Ovary (tissue), 9 donors: ENCODE measurements around the gene NENF. TPM values are rescaled to one million over a fixed set of nuclear protein-coding genes. Genes with fewer than 3 reads are reported as not detected.

Source experiments
- DNase-seq, 5 donors: peaks; one replicate each; pipeline ENCODE4 v3.0.0-alpha.2; 2019 to 2020
- H3K27ac ChIP-seq, 2 donors: fragments of 200-600 bp; one replicate each; pipeline versions ENCODE4 v1.5.1 to v1.8.0; 2019 to 2022
- H3K27me3 ChIP-seq: fragments of 200-600 bp; one replicate; pipeline ENCODE4 v1.8.0; 2022
- H3K36me3 ChIP-seq: fragments of 200-600 bp; sonication (generic); one replicate; pipeline ENCODE4 v1.5.1; 2019
- H3K4me1 ChIP-seq: one replicate; pipeline ENCODE4 v1.8.1; 2013; ENCODE audit warnings: mild to moderate bottlenecking, moderate library complexity; ENCODE audit not compliant: insufficient read depth
- H3K4me3 ChIP-seq: fragments of 200-600 bp; sonication (generic); one replicate; pipeline ENCODE4 v1.5.1; 2017
- H3K9me3 ChIP-seq, 2 donors: fragments of 200-600 bp in 1 of 2; sonication (generic) in 1 of 2; one replicate each; pipeline versions ENCODE4 v1.5.1 to v1.8.1; 2013 to 2019; ENCODE audit warnings: mild to moderate bottlenecking in 1 of 2, moderate library complexity in 1 of 2
- CTCF ChIP-seq, 3 donors: fragments of 450-650 bp in 2 of 3; fragments of 200-600 bp in 1 of 3; IDR thresholded peaks; one replicate each; pipeline versions ENCODE4 v1.5.1 to v1.8.0; 2016 to 2022; ENCODE audit warnings: antibody characterized with exemption in 3 of 3, mild to moderate bottlenecking in 1 of 3
- EP300 ChIP-seq: sonication (generic); formaldehyde crosslinking; IDR thresholded peaks from one replicate; pipeline ENCODE4 v1.6.1; 2017; ENCODE audit warnings: antibody characterized with exemption
- POLR2A ChIP-seq: fragments of 450-650 bp; IDR thresholded peaks from one replicate; pipeline ENCODE4 v1.6.1; 2017; ENCODE audit warnings: antibody characterized with exemption, mild to moderate bottlenecking, moderate library complexity
- WGBS, 3 donors: extraction: QIAGEN DNeasy Blood & Tissue Kit in 1 of 3; methylation state at CpG; one replicate each; pipeline versions ENCODE4 v1.1.5 to v1.1.7; 2013 to 2017; 5-methylcytosine and 5-hydroxymethylcytosine counted together
- intact Hi-C, 4 donors: fragments of 100-400 bp; cut with DNase I; formaldehyde crosslinking; loops; one replicate each; pipeline versions ENCODE4 v1.11.0 to v1.15.1; 2022 to 2023
- polyA plus RNA-seq, 2 donors: library from polyadenylated mRNA; stranded (reverse); fragments of 200-250 nt in 1 of 2; fragments of 350-450 nt in 1 of 2; fragmentation: Illumina TruSeq in 1 of 2; extraction: RNeasy Lipid Tissue Mini Kit (QIAGEN cat#74804) in 1 of 2; gene quantifications; one replicate each; pipeline ENCODE4 v1.2.3, GENCODE V29; 2013 to 2014
- total RNA-seq, 7 donors: library from RNA; depleted of rRNA in 2 of 7; stranded (reverse); fragments of >200 nt in 2 of 7; fragmentation: NEBNext Ultra II Directional in 3 of 7; extraction: Animal tissue kit (Norgen Biotek cat#: 25700) in 3 of 7; gene quantifications; one replicate each; pipeline versions ENCODE4 v1.1.0 to v1.2.4, GENCODE V29; 2016 to 2023
- donor health status: DM: no; HTN: no; CAD: no; lungs with moderate emphysema.
- donor health status: DM: no; HTN: no; CAD: no.
- donor health status: Bipolar disorder and iron deficiency.
- donor health status: DM: yes; HTN: yes; CAD: no.
- donor health status: DM: no; HTN: no; CAD: no.
- donor health status: DM: yes; HTN: yes; CAD: no.

Gene NENF
- total and polyA plus RNA-seq, 9 donors, result 84.7 to 192 (median 102) TPM

GRCh38 chr1:212453156-212453857 is 20.6 kb downstream of the NENF start:
- Histone ChIP-seq H3K4me3 (no peak overlapping the region), H3K36me3 (no peaks in the 10 kb centered on the region), H3K27ac (peak overlapping the region in 1 of 2 donors; percentile 64), H3K27me3 (no peaks in the 10 kb centered on the region), H3K4me1 (peaks cover 8% of the 10 kb centered on the region), H3K9me3 (no peaks in the 10 kb centered on the region)
- no peak for DNase-seq
- TF ChIP-seq POLR2A (no peak), CTCF (IDR thresholded peaks at IDR 0.05) (no peak), EP300 (no peak)
- intact Hi-C loops, result loop anchor here in 2 of 4 donors (5.0 to 10.0 kb wide), 2 partner anchors 169 to 776 kb away; partner anchors contain the start of genes PPP2R5A (in 2 of the 2) and NEK2 (in 1 of the 2)
- 60 to 67% (median 64%) methylated on average over 12 of the region's 12 CpGs for WGBS, 3 donors

DNA sequence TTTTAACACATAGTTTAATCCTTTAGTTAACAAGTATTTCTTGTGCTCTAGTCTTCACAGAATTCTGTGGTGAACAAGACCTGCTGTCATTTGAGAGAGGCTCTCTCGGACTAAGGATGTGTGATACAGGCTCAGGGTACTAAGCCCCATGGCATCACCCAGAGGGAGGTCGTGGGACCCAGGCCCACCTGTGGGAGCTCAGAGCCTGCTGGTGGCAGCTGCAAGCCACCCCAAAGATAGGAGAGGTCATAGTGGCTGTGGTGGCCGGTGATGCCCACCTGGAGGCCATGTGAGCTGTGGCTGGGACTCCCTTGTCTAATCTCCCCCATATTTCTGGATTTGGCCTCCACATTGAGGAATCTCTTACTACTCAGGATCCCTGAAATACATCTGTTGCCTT is 22.0 kb downstream of the NENF start:
- intact Hi-C loops, result loop anchor here in 3 of 4 donors (5.0 to 10.0 kb wide), 4 partner anchors 170 to 777 kb away; partner anchors contain the start of genes PPP2R5A (in 2 of the 3) and NEK2 (in 1 of the 3)
- Histone ChIP-seq H3K4me3 (no peak overlapping the region), H3K36me3 (no peaks in the 10 kb centered on the region), H3K9me3 (no peaks in the 10 kb centered on the region), H3K27me3 (no peaks in the 10 kb centered on the region), H3K27ac (no peak overlapping the region), H3K4me1 (peaks cover 8% of the 10 kb centered on the region)
- 81 to 89% (median 88%) methylated on average over 3 of the region's 3 CpGs for WGBS, 3 donors
- no peak for DNase-seq
- no peak for TF ChIP-seq EP300
- no peak for TF ChIP-seq CTCF (IDR thresholded peaks at IDR 0.05)
- no peak for TF ChIP-seq POLR2A

DNA sequence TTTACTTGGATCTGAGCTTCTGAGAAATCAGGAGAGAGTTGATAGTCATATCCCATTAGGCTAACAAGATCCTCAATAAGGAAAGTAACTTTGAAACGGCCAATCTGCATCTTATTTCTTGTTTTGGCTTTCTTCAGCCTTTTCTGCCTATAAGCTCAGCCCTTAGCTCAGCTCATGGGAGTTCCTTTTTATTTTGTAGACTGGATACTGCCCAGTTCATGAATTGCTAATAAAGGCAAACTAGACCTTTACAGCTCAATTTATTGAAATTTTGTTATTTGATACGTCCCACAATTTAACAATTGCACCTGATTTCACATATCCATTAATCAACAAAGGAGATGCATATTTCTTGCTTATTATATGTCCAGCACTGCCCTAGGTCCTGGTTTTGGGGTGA is 22.7 kb downstream of the NENF start:
- WGBS, 3 donors, result 83 to 89% (median 84%) methylated on average over 2 of the region's 2 CpGs

DNA sequence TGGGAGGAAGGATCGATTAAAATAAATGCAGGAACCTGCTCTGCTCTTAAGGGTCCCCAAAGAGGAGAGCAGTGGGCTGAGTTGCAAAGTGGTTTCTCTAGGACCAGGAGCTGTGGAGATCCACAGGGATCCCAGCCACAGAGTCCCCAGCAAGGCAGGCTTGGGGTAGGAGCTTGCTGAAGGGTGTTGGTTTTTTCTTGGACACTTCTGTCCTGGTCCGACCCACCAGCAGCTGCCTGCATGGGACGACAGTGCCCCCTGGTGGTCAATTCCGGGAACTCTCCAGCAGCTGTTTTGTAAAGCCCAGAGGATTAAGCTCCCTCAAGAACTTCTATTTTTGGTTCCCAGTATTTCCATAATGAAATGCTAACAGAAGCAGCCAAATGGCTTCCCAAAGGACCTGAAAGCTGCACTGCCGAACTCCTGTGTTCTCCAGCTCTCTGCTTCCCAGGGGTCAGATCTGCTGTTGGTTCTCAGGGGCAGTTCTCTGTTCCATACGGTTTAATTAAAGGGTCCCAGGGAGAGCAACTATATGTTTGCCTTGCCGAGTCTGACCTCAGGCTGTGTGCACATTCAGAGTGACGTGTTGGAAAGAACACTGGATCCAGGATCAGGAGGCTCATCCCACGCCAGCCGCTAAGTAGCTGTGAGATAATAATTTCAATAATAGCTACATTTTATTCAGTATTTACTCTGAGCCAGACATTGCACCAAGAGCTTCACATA is 23.2 kb downstream of the NENF start:
- no peak overlapping the region for H3K27ac ChIP-seq
- intact Hi-C loops, result loop anchor here in 3 of 4 donors (5.0 to 10.0 kb wide), 3 partner anchors 171 to 394 kb away; partner anchors contain the start of gene PPP2R5A (in 2 of the 3)
- peak; percentile 70 to 91 (median 91) for DNase-seq
- no peak for TF ChIP-seq POLR2A
- TF ChIP-seq EP300, result no peak
- peak; percentile 86 to 95 (median 89) for TF ChIP-seq CTCF (IDR thresholded peaks at IDR 0.05)
- no peak overlapping the region for H3K4me3 ChIP-seq
- no peaks in the 10 kb centered on the region for H3K27me3 ChIP-seq
- H3K36me3 ChIP-seq, result no peaks in the 10 kb centered on the region
- H3K4me1 ChIP-seq, result peaks cover 8% of the 10 kb centered on the region
- no peaks in the 10 kb centered on the region for H3K9me3 ChIP-seq
- WGBS, 3 donors, result 23 to 33% (median 25%) methylated on average over 10 of the region's 10 CpGs

More for the DNA sequence above, 22.7 kb downstream of the NENF start:
- Histone ChIP-seq H3K27me3 (no peaks in the 10 kb centered on the region), H3K36me3 (no peaks in the 10 kb centered on the region), H3K27ac (no peak overlapping the region), H3K9me3 (no peaks in the 10 kb centered on the region), H3K4me3 (no peak overlapping the region), H3K4me1 (peaks cover 8% of the 10 kb centered on the region)
- intact Hi-C loops, result loop anchor here in 3 of 4 donors (5.0 to 10.0 kb wide), 3 partner anchors 171 to 393 kb away; partner anchors contain the start of gene PPP2R5A (in 2 of the 3)
- no peak for DNase-seq
- TF ChIP-seq POLR2A (no peak), EP300 (no peak)
